ENCODE measurements around the gene PXN.

Gene PXN

GRCh38 chr12:120239776-120240494 is 25.6 kb downstream of the PXN start:
- TF ChIP-seq CTCF (IDR thresholded peaks at IDR 0.05), result no peak

- TF ChIP-seq CTCF (IDR thresholded peaks at IDR 0.05), result no peak
Measured at GRCh38 chr12:120238839-120239445, 26.6 kb downstream of the PXN start.

- TF ChIP-seq CTCF (IDR thresholded peaks at IDR 0.05), result no peak
Measured at GRCh38 chr12:120238217-120238616, 27.3 kb downstream of the PXN start.

GRCh38 chr12:120237360-120238171 is 28.0 kb downstream of the PXN start:
- TF ChIP-seq CTCF (IDR thresholded peaks at IDR 0.05), result no peak

- peak; percentile 14; the same call in 1 of the 2 replicates for TF ChIP-seq CTCF (IDR thresholded peaks at IDR 0.05)
Measured at GRCh38 chr12:120235369-120236323, 29.9 kb downstream of the PXN start.

- peak; percentile 45; the same call in 1 of the 2 replicates for TF ChIP-seq CTCF (IDR thresholded peaks at IDR 0.05)
Measured at GRCh38 chr12:120234643-120235368, 30.7 kb downstream of the PXN start.

All from LNCAP (cell line).